Bronchial epithelial cell (primary cell): ENCODE results near the gene MCF2. TPM values are rescaled to one million over a fixed set of nuclear protein-coding genes. Genes with fewer than 3 reads are reported as not detected.
"Not testable (repeated sequence)": the region's sequence is repeated elsewhere in the genome, so short reads cannot be mapped to it uniquely, and the experiment has no call there.

ENCODE experiments used
- DNase-seq: peaks from one replicate; pipeline ENCODE4 v3.0.0-alpha.2; 2010; ENCODE audit warnings: low read depth
- FAIRE-seq: peaks from 2 replicates; lab custom pipeline; 2011; peaks lifted over from hg19 to GRCh38; lab: Jason Lieb, UNC
- H3K27me3 ChIP-seq: 2 replicates; pipeline ENCODE4 v1.5.1; 2011; ENCODE audit warnings: low read length; ENCODE audit not compliant: control insufficient read depth, insufficient read depth
- H3K36me3 ChIP-seq: 2 replicates; pipeline ENCODE4 v1.5.1; 2011; ENCODE audit warnings: low read length; ENCODE audit not compliant: control insufficient read depth, insufficient read depth
- H3K4me3 ChIP-seq: 2 replicates; pipeline ENCODE4 v1.5.1; 2011; ENCODE audit warnings: mild to moderate bottlenecking, low read depth, low read length, control low read depth
- CTCF ChIP-seq: IDR thresholded peaks from 2 replicates; pipeline ENCODE4 v1.5.1; 2011; ENCODE audit warnings: mild to moderate bottlenecking, moderate library complexity, low read length, control low read depth, inconsistent platforms; ENCODE audit not compliant: insufficient read depth, severe bottlenecking
- total RNA-seq: library from RNA; depleted of rRNA; stranded (reverse); fragments of >200 nt; gene quantifications from 2 replicates; pipeline ENCODE4 v1.2.1, GENCODE V29; 2014

The MCF2 gene
- total RNA-seq, 1 donor from 2014 or later = under 0.01 TPM

- no peaks in the 10 kb centered on the region for H3K36me3 ChIP-seq
- H3K27me3 ChIP-seq = no peaks in the 10 kb centered on the region
- DNase-seq (no peak), FAIRE-seq (no peak)
- TF ChIP-seq CTCF = no peak
- H3K4me3 ChIP-seq = no peak overlapping the region
These were observed 5.3 kb downstream of the MCF2 start for GRCh38 chrX:139702658-139703057.

GRCh38 chrX:139692908-139693307, 15.1 kb downstream of the MCF2 start:
- DNase-seq (no peak), FAIRE-seq (no peak)
- no peak for TF ChIP-seq CTCF
- Histone ChIP-seq H3K27me3 (no peaks in the 10 kb centered on the region), H3K36me3 (no peaks in the 10 kb centered on the region), H3K4me3 (no peak overlapping the region)

GRCh38 chrX:139692506-139692849, 15.5 kb downstream of the MCF2 start:
- no peak for FAIRE-seq

GRCh38 chrX:139691843-139692505, 16.0 kb downstream of the MCF2 start:
- DNase-seq (no peak), FAIRE-seq (no peak)
- no peaks in the 10 kb centered on the region for H3K36me3 ChIP-seq
- H3K4me3 ChIP-seq = peak overlapping the region; percentile 32
- no peak for TF ChIP-seq CTCF
- no peaks in the 10 kb centered on the region for H3K27me3 ChIP-seq

More at GRCh38 chrX:139692506-139692849, 15.5 kb downstream of the MCF2 start:
- TF ChIP-seq CTCF = no peak
- no peaks in the 10 kb centered on the region for H3K36me3 ChIP-seq
- no peak overlapping the region for H3K4me3 ChIP-seq
- H3K27me3 ChIP-seq = no peaks in the 10 kb centered on the region
- DNase-seq = no peak

- FAIRE-seq = no peak
- H3K27me3 ChIP-seq = no peaks in the 10 kb centered on the region
- H3K4me3 ChIP-seq = peak overlapping the region; percentile 32
- no peak for DNase-seq
- no peak for TF ChIP-seq CTCF
- H3K36me3 ChIP-seq = no peaks in the 10 kb centered on the region
These were observed 16.5 kb downstream of the MCF2 start for GRCh38 chrX:139691493-139691842.

- not testable (repeated sequence) for H3K4me3 ChIP-seq, FAIRE-seq, H3K27me3 ChIP-seq, DNase-seq, H3K36me3 ChIP-seq
These were observed 22.8 kb downstream of the MCF2 start for GRCh38 chrX:139685175-139685574.
